Gastrocnemius medialis (tissue), 4 donors: ENCODE measurements around the gene PECR. TPM values are rescaled to one million over a fixed set of nuclear protein-coding genes. Genes with fewer than 3 reads are reported as not detected.

Experiments
- ATAC-seq, 2 donors: fragments of 150-250 bp; one replicate each; pipeline ENCODE4 v1.9.1; 2016
- DNase-seq, 2 donors: peaks; one replicate each; pipeline ENCODE4 v3.0.0-alpha.2; 2019
- H3K27ac ChIP-seq, 4 donors: fragments of 200-600 bp; sonication (generic); 1 replicate in 1 of 4; 2 replicates in 3 of 4; pipeline ENCODE4 v1.5.1; 2016 to 2018; ENCODE audit warnings: mild to moderate bottlenecking in 2 of 4, moderate library complexity in 1 of 4
- H3K27me3 ChIP-seq, 3 donors: fragments of 200-600 bp; sonication (generic) in 2 of 3; 1 replicate in 1 of 3; 2 replicates in 2 of 3; pipeline versions ENCODE4 v1.5.1 to v1.6.0; 2016 to 2019; ENCODE audit warnings: mild to moderate bottlenecking in 1 of 3, moderate library complexity in 1 of 3
- H3K36me3 ChIP-seq, 2 donors: fragments of 200-600 bp; sonication (generic) in 1 of 2; one replicate each; pipeline ENCODE4 v1.5.1; 2017 to 2018
- H3K4me1 ChIP-seq, 2 donors: fragments of 200-600 bp; sonication (generic) in 1 of 2; one replicate each; pipeline ENCODE4 v1.5.1; 2016 to 2017; ENCODE audit warnings: mild to moderate bottlenecking in 2 of 2
- H3K4me3 ChIP-seq, 4 donors: fragments of 200-600 bp; sonication (generic) in 3 of 4; 1 replicate in 1 of 4; 2 replicates in 3 of 4; pipeline ENCODE4 v1.5.1; 2016 to 2019; ENCODE audit warnings: mild to moderate bottlenecking in 2 of 4
- H3K9me3 ChIP-seq, 3 donors: fragments of 200-600 bp; sonication (generic) in 2 of 3; 1 replicate in 1 of 3; 2 replicates in 2 of 3; pipeline ENCODE4 v1.5.1; 2016 to 2019
- POLR2A ChIP-seq, 2 donors: fragments of 450-650 bp; IDR thresholded peaks; one replicate each; pipeline ENCODE4 v1.6.1; 2017; ENCODE audit warnings: antibody characterized with exemption in 2 of 2, mild to moderate bottlenecking in 2 of 2, moderate library complexity in 2 of 2
- in situ Hi-C, 4 donors: fragments of 200-750 bp; cut with MboI; loops; one replicate each; pipeline versions ENCODE4 v1.15.0 to v1.8.0; 2017; ENCODE audit warnings: low sequenced_read_pairs in 4 of 4
- intact Hi-C: fragments of 100-400 bp; cut with DNase I; formaldehyde crosslinking; loops from one replicate; pipeline ENCODE4 v1.15.1; 2023; ENCODE audit warnings: low total_unique reads
- total RNA-seq, 4 donors: library from RNA; depleted of rRNA; stranded (reverse); fragments of >200 nt; gene quantifications; one replicate each; pipeline versions ENCODE4 v1.1.0 to v1.2.3, GENCODE V29; 2016
- TF ChIP-seq, protein P1 (sequence below), 5 experiments: fragments of 450-650 bp in 3 of 5; fragments of 200-600 bp in 2 of 5; sonication (generic) in 2 of 5; IDR thresholded peaks in 4 of 5; conservative IDR thresholded peaks in 1 of 5; 1 replicate in 4 of 5; 2 replicates in 1 of 5; pipeline ENCODE4 v1.5.1; 2016 to 2019; ENCODE audit warnings: antibody characterized with exemption in 5 of 5, mild to moderate bottlenecking in 3 of 5, moderate library complexity in 3 of 5

The PECR gene
- total RNA-seq, 4 donors from 2014 or later = 0.42 to 7.5 (median 1.5) TPM

GRCh38 chr2:216006164-216006663, 75.4 kb downstream of the PECR start:
- no peaks in the 10 kb centered on the region for H3K4me1 ChIP-seq
- in situ Hi-C loops (no loop called here), intact Hi-C loops (no loop called here)
- TF ChIP-seq, protein P1, sequence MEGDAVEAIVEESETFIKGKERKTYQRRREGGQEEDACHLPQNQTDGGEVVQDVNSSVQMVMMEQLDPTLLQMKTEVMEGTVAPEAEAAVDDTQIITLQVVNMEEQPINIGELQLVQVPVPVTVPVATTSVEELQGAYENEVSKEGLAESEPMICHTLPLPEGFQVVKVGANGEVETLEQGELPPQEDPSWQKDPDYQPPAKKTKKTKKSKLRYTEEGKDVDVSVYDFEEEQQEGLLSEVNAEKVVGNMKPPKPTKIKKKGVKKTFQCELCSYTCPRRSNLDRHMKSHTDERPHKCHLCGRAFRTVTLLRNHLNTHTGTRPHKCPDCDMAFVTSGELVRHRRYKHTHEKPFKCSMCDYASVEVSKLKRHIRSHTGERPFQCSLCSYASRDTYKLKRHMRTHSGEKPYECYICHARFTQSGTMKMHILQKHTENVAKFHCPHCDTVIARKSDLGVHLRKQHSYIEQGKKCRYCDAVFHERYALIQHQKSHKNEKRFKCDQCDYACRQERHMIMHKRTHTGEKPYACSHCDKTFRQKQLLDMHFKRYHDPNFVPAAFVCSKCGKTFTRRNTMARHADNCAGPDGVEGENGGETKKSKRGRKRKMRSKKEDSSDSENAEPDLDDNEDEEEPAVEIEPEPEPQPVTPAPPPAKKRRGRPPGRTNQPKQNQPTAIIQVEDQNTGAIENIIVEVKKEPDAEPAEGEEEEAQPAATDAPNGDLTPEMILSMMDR (IDR thresholded peaks at IDR 0.05 in 4 of 5, conservative IDR thresholded peaks at IDR 0.05 in 1 of 5) = no peak
- no peak for TF ChIP-seq POLR2A (IDR thresholded peaks at IDR 0.05)
- no peak for ATAC-seq
- H3K4me3 ChIP-seq = no peak overlapping the region
- no peak overlapping the region for H3K27ac ChIP-seq
- H3K9me3 ChIP-seq = no peaks in the 10 kb centered on the region
- DNase-seq = no peak
- no peaks in the 10 kb centered on the region for H3K27me3 ChIP-seq
- no peaks in the 10 kb centered on the region for H3K36me3 ChIP-seq

GRCh38 chr2:216004697-216005283, 76.8 kb downstream of the PECR start:
- Histone ChIP-seq H3K27ac (no peak overlapping the region), H3K4me3 (no peak overlapping the region), H3K9me3 (no peaks in the 10 kb centered on the region), H3K36me3 (no peaks in the 10 kb centered on the region), H3K4me1 (no peaks in the 10 kb centered on the region), H3K27me3 (no peaks in the 10 kb centered on the region)
- ATAC-seq (no peak), DNase-seq (no peak)
- in situ Hi-C loops = no loop called here
- intact Hi-C loops = no loop called here
- TF ChIP-seq, protein P1 (IDR thresholded peaks at IDR 0.05 in 4 of 5, conservative IDR thresholded peaks at IDR 0.05 in 1 of 5) = no peak
- no peak for TF ChIP-seq POLR2A (IDR thresholded peaks at IDR 0.05)

DNA sequence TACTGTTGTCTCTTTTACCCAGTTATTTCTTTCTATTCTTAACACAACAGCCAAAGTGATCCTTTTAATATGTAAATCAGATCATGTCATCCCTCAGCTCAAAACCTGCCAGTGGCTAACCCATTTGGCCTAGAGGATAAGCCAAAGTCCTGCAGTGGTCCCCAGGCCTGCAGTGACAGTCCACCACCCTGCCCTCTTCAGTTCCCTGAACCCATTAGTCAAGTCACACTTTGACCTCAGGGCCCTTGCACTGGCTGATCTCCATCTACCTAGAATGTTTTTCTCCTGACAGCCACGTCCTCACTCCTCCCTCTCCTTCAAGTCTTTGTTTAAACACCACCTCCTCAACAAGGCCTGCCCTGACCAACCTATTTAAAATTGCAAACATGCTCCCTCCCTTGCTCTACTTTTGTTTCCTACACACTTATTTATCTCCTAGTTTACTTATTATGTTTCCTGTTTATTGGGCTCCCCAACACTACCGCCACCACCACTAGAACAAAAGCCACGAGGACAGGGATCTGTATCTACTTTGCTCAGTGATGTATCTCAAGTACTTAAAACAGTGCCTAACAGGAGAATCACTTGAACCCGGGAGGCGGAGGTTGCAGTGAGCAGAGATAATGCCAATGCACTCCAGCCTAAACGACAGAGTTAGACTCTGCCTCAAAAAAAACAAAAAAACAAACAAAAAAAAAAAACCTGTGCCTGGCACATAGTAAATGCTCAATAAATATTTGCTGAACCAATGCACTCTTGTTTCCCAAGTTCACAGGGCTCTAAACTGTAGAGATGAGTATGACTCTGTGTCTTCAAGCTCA, 77.5 kb downstream of the PECR start:
- Histone ChIP-seq H3K9me3 (no peaks in the 10 kb centered on the region), H3K36me3 (no peaks in the 10 kb centered on the region), H3K27me3 (no peaks in the 10 kb centered on the region), H3K4me3 (no peak overlapping the region), H3K4me1 (no peaks in the 10 kb centered on the region), H3K27ac (no peak overlapping the region)
- no peak for DNase-seq
- intact Hi-C loops = no loop called here
- no peak for ATAC-seq
- in situ Hi-C loops = no loop called here
- TF ChIP-seq, protein P1 (IDR thresholded peaks at IDR 0.05 in 4 of 5, conservative IDR thresholded peaks at IDR 0.05 in 1 of 5) = no peak
- TF ChIP-seq POLR2A (IDR thresholded peaks at IDR 0.05) = no peak

GRCh38 chr2:216002693-216003092, 78.9 kb downstream of the PECR start:
- Histone ChIP-seq H3K4me1 (no peaks in the 10 kb centered on the region), H3K27ac (no peak overlapping the region), H3K27me3 (no peaks in the 10 kb centered on the region), H3K4me3 (no peak overlapping the region), H3K36me3 (no peaks in the 10 kb centered on the region), H3K9me3 (no peaks in the 10 kb centered on the region)
- TF ChIP-seq, protein P1 (IDR thresholded peaks at IDR 0.05 in 4 of 5, conservative IDR thresholded peaks at IDR 0.05 in 1 of 5) = no peak
- no peak for TF ChIP-seq POLR2A (IDR thresholded peaks at IDR 0.05)
- intact Hi-C loops (no loop called here), in situ Hi-C loops (no loop called here)
- DNase-seq (no peak), ATAC-seq (no peak)
